Neural cell (in vitro differentiated cells): Measurements from ENCODE around the gene COPS4. TPM values are rescaled to one million over a fixed set of nuclear protein-coding genes. Genes with fewer than 3 reads are reported as not detected.

Experiments used
- H2AFZ ChIP-seq: fragments of 200-600, 300-800 bp; sonication (generic), shearing (Covaris generic); 2 replicates; pipeline ENCODE4 v1.6.0; 2014; ENCODE audit warnings: low read depth, mild to moderate bottlenecking, antibody characterized with exemption, low read length, moderate library complexity
- H3F3A ChIP-seq: fragments of 200-600 bp; shearing (Covaris generic); 2 replicates; pipeline ENCODE4 v1.6.1; 2016; ENCODE audit warnings: mild to moderate bottlenecking, moderate library complexity, mixed read lengths, antibody characterized with exemption, low read length; ENCODE audit not compliant: insufficient read depth, poor library complexity, severe bottlenecking
- H3K27ac ChIP-seq: fragments of 200-600, 300-800 bp; sonication (generic), shearing (Covaris generic); 2 replicates; pipeline ENCODE4 v1.5.1; 2014; ENCODE audit warnings: mild to moderate bottlenecking, low read length, moderate library complexity
- H3K27me3 ChIP-seq: fragments of 300-800, 200-600 bp; sonication (generic), shearing (Covaris generic); 2 replicates; pipeline ENCODE4 v1.6.0; 2014; ENCODE audit warnings: mild to moderate bottlenecking, low read depth, low read length, moderate library complexity; ENCODE audit not compliant: insufficient read depth
- H3K36me3 ChIP-seq: fragments of 300-800, 200-600 bp; sonication (generic), shearing (Covaris generic); 2 replicates; pipeline ENCODE4 v1.5.1; 2014; ENCODE audit warnings: mild to moderate bottlenecking, antibody characterized with exemption, low read length, moderate library complexity; ENCODE audit not compliant: insufficient read depth
- H3K4me2 ChIP-seq: fragments of 300-800, 200-600 bp; sonication (generic), shearing (Covaris generic); 2 replicates; pipeline ENCODE4 v1.6.0; 2014; ENCODE audit warnings: mild to moderate bottlenecking, low read length
- H3K4me3 ChIP-seq: fragments of 300-800, 200-600 bp; sonication (generic), shearing (Covaris generic); 2 replicates; pipeline ENCODE4 v1.5.1; 2014; ENCODE audit warnings: mild to moderate bottlenecking, low read length, moderate library complexity
- H3K79me2 ChIP-seq: fragments of 200-600 bp; shearing (Covaris generic); replicated peaks from 2 replicates; pipeline ENCODE4 v1.6.0; 2014; ENCODE audit warnings: mild to moderate bottlenecking, low read length, moderate library complexity; ENCODE audit not compliant: insufficient read depth
- H3K9ac ChIP-seq: fragments of 300-800, 200-600 bp; sonication (generic), shearing (Covaris generic); 2 replicates; pipeline ENCODE4 v1.6.1; 2016; ENCODE audit warnings: mild to moderate bottlenecking, low read length, mixed read lengths
- H3K9me2 ChIP-seq: fragments of 200-600 bp; shearing (Covaris generic); 2 replicates; pipeline ENCODE4 v1.6.1; 2016; ENCODE audit warnings: mild to moderate bottlenecking, low read length, mixed read lengths; ENCODE audit not compliant: insufficient read depth
- H3K9me3 ChIP-seq: fragments of 200-600, 300-800 bp; sonication (generic), shearing (Covaris generic); 2 replicates; pipeline ENCODE4 v1.6.1; 2016; ENCODE audit warnings: mild to moderate bottlenecking, mixed run types, low read length, moderate library complexity, mixed read lengths
- H4K20me1 ChIP-seq: fragments of 200-600 bp; shearing (Covaris generic); 2 replicates; pipeline ENCODE4 v1.6.1; 2016; ENCODE audit warnings: mild to moderate bottlenecking, mixed run types; ENCODE audit not compliant: insufficient read depth
- CTCF ChIP-seq: fragments of 450-650 bp; IDR thresholded peaks from 2 replicates; pipeline ENCODE4 v1.5.1; 2014; ENCODE audit warnings: antibody characterized with exemption, mild to moderate bottlenecking, moderate library complexity; ENCODE audit not compliant: poor library complexity, severe bottlenecking
- EP300 ChIP-seq: fragments of 450-650 bp; conservative IDR thresholded peaks from 2 replicates; pipeline ENCODE4 v1.6.1; 2014; ENCODE audit warnings: antibody characterized with exemption, mild to moderate bottlenecking, moderate library complexity; ENCODE audit not compliant: poor library complexity, severe bottlenecking
- EZH2 ChIP-seq: fragments of 200-600, 300-800 bp; shearing (Covaris generic), sonication (generic); IDR thresholded peaks from 2 replicates; pipeline ENCODE4 v1.6.1; 2014; ENCODE audit warnings: antibody characterized with exemption, low read length, borderline replicate concordance, mild to moderate bottlenecking; ENCODE audit not compliant: insufficient read depth, poor library complexity, severe bottlenecking
- MXI1 ChIP-seq: fragments of 450-650 bp; conservative IDR thresholded peaks from 2 replicates; pipeline ENCODE4 v1.6.1; 2014; ENCODE audit warnings: antibody characterized with exemption, mild to moderate bottlenecking; ENCODE audit not compliant: poor library complexity, severe bottlenecking
- POLR2AphosphoS5 ChIP-seq: IDR thresholded peaks from 2 replicates; pipeline ENCODE4 v1.6.1; 2012
- RAD21 ChIP-seq: fragments of 450-650 bp; conservative IDR thresholded peaks from 2 replicates; pipeline ENCODE4 v1.6.1; 2014; ENCODE audit warnings: antibody characterized with exemption, mild to moderate bottlenecking, moderate library complexity
- REST ChIP-seq: IDR thresholded peaks from 2 replicates; pipeline ENCODE4 v1.6.1; 2012; ENCODE audit warnings: borderline replicate concordance
- SMC3 ChIP-seq: fragments of 450-650 bp; conservative IDR thresholded peaks from 2 replicates; pipeline ENCODE4 v1.6.1; 2014; ENCODE audit warnings: antibody characterized with exemption, mild to moderate bottlenecking, moderate library complexity; ENCODE audit not compliant: poor library complexity
- TAF1 ChIP-seq: IDR thresholded peaks from 2 replicates; pipeline ENCODE4 v1.6.1; 2012; ENCODE audit warnings: low read depth
- polyA plus RNA-seq: library from polyadenylated mRNA; depleted of rRNA; stranded (reverse); fragments of >200 nt; gene quantifications from 2 replicates; pipeline ENCODE4 v1.2.3, GENCODE V29; 2014

Gene COPS4
- polyA plus RNA-seq, 1 donor from 2014 or later: 77.7 TPM

GRCh38 chr4:83043801-83044407, 8.9 kb downstream of the COPS4 start:
- Histone ChIP-seq H3K36me3 (peaks cover 7% of the 10 kb centered on the region), H3K79me2 (peaks cover 28% of the 10 kb centered on the region), H4K20me1 (no peaks in the 10 kb centered on the region), H3K4me3 (no peak overlapping the region), H3K9ac (no peak overlapping the region), H3K9me3 (no peaks in the 10 kb centered on the region), H2AFZ (no peak overlapping the region), H3K4me2 (no peak overlapping the region), H3F3A (no peaks in the 10 kb centered on the region), H3K27ac (no peak overlapping the region), H3K9me2 (no peaks in the 10 kb centered on the region), H3K27me3 (no peaks in the 10 kb centered on the region)
- TF ChIP-seq SMC3 (no peak), REST (no peak), POLR2AphosphoS5 (no peak), EP300 (no peak), MXI1 (no peak)

GRCh38 chr4:83046693-83047473, 11.9 kb downstream of the COPS4 start:
- Histone ChIP-seq H3K79me2 (peaks cover 16% of the 10 kb centered on the region), H3K27me3 (no peaks in the 10 kb centered on the region), H3K27ac (no peak overlapping the region)

More at GRCh38 chr4:83046693-83047473, 11.9 kb downstream of the COPS4 start:
- Histone ChIP-seq H3K9me3 (no peaks in the 10 kb centered on the region), H3K9ac (no peak overlapping the region), H3K36me3 (peaks cover 11% of the 10 kb centered on the region), H3K4me3 (no peak overlapping the region), H2AFZ (no peak overlapping the region), H4K20me1 (no peaks in the 10 kb centered on the region), H3K4me2 (no peak overlapping the region), H3F3A (no peaks in the 10 kb centered on the region), H3K9me2 (no peaks in the 10 kb centered on the region)
- TF ChIP-seq EZH2 (no peak), SMC3 (no peak), CTCF (no peak), TAF1 (no peak), REST (no peak), RAD21 (no peak), POLR2AphosphoS5 (no peak), MXI1 (no peak), EP300 (no peak)
